K562 (cell line): ENCODE results near the gene SMIM7. TPM values are rescaled to one million over a fixed set of nuclear protein-coding genes. Genes with fewer than 3 reads are reported as not detected.
A peak's percentile ranks its signal among the peaks of the same experiment; 100 is the strongest.

Source experiments
- ATAC-seq: fragments of 200-7000 bp; cut with Tn5 transposase; 3 replicates; pipeline ENCODE4 v1.9.1; 2020; ENCODE audit warnings: moderate library complexity
- BruUV-seq: library from RNA; stranded (reverse); fragments of 400-500 nt; replicated peaks from 2 replicates; lab custom pipeline; 2021; lab: Mats Ljungman, UMichigan
- CTCF ChIA-PET: fragments of 300-600 bp; formaldehyde crosslinking; extraction: SDS; loops from one replicate; lab custom pipeline; 2021; ENCODE audit warnings: low intra/inter-chr PET ratio; lab: Yijun Ruan, JAX
- POLR2A ChIA-PET: fragments of 300-600, 350-650 bp; sonication (Branson Sonifier 250); formaldehyde crosslinking; extraction: SDS; loops from one replicate; lab custom pipeline; 2021; ENCODE audit warnings: antibody characterized with exemption, inconsistent platforms; lab: Yijun Ruan, JAX
- DNase-seq, 4 experiments: peaks; one replicate each; pipeline versions ENCODE4 v3.0.0 to v3.0.0-alpha.2; 2011 to 2018; ENCODE audit warnings: low spot score in 3 of 4, mixed read lengths in 3 of 4; ENCODE audit errors: extremely low read depth in 1 of 4
- FAIRE-seq: peaks from 2 replicates; lab custom pipeline; 2011; peaks lifted over from hg19 to GRCh38; lab: Jason Lieb, UNC
- H2AFZ ChIP-seq: 2 replicates; pipeline ENCODE4 v1.6.0; 2011; ENCODE audit warnings: low read depth, low read length, control low read depth, inconsistent platforms
- H3K27ac ChIP-seq: fragments of 200-600 bp; 3 replicates; pipeline ENCODE4 v1.8.0; 2011; ENCODE audit warnings: low read depth, mild to moderate bottlenecking, control low read depth, inconsistent platforms, low read length, moderate library complexity, mixed read lengths; ENCODE audit errors: extremely low read depth
- H3K27me3 ChIP-seq, 2 experiments: fragments of 300-600 bp in 1 of 2; 2 replicates in 1 of 2; 3 replicates in 1 of 2; pipeline versions ENCODE4 v1.6.0 to v1.8.0; 2011; ENCODE audit warnings: inconsistent platforms in 2 of 2, low read length in 2 of 2, mild to moderate bottlenecking in 1 of 2, mixed read lengths in 1 of 2, moderate library complexity in 1 of 2; ENCODE audit not compliant: control insufficient read depth in 2 of 2, insufficient read depth in 2 of 2
- H3K36me3 ChIP-seq: fragments of 300-600 bp; 3 replicates; pipeline ENCODE4 v1.8.0; 2011; ENCODE audit warnings: mild to moderate bottlenecking, low read length, inconsistent platforms; ENCODE audit not compliant: control insufficient read depth, insufficient read depth
- H3K4me1 ChIP-seq, 2 experiments: fragments of 200-600 bp in 1 of 2; replicated peaks in 1 of 2; 2 replicates in 1 of 2; 3 replicates in 1 of 2; pipeline versions ENCODE4 v1.5.1 to v1.8.0; 2011; ENCODE audit warnings: inconsistent platforms in 2 of 2, low read length in 2 of 2, mild to moderate bottlenecking in 1 of 2, mixed read lengths in 1 of 2, moderate library complexity in 1 of 2; ENCODE audit not compliant: control insufficient read depth in 2 of 2, insufficient read depth in 2 of 2
- H3K4me2 ChIP-seq: 2 replicates; pipeline ENCODE4 v1.6.1; 2011; ENCODE audit warnings: low read length, control low read depth, inconsistent platforms, mixed read lengths; ENCODE audit not compliant: insufficient read depth
- H3K4me3 ChIP-seq: fragments of 200-600 bp; sonication (generic), shearing (Covaris generic); 2 replicates; pipeline ENCODE4 v1.5.1; 2016; ENCODE audit warnings: control low read depth, inconsistent platforms
- H3K79me2 ChIP-seq: fragments of 200-600 bp; 3 replicates; pipeline ENCODE4 v1.8.0; 2011; ENCODE audit warnings: low read length, inconsistent platforms; ENCODE audit not compliant: control insufficient read depth, insufficient read depth
- H3K9ac ChIP-seq, 2 experiments: 2 replicates each; pipeline versions ENCODE4 v1.6.0 to v1.6.1; 2011; ENCODE audit warnings: low read depth in 2 of 2, low read length in 2 of 2, control low read depth in 1 of 2, inconsistent platforms in 1 of 2, mild to moderate bottlenecking in 1 of 2, mixed read lengths in 1 of 2; ENCODE audit not compliant: insufficient read depth in 1 of 2
- H3K9me1 ChIP-seq: one replicate; pipeline ENCODE4 v1.6.0; 2011; ENCODE audit warnings: inconsistent platforms, mild to moderate bottlenecking, low read length, moderate library complexity; ENCODE audit not compliant: control insufficient read depth, insufficient read depth
- H3K9me3 ChIP-seq: replicated peaks from 2 replicates; pipeline ENCODE4 v1.5.1; 2011; ENCODE audit warnings: low read depth, low read length, inconsistent platforms; ENCODE audit not compliant: control insufficient read depth, insufficient read depth
- H4K20me1 ChIP-seq: replicated peaks from 2 replicates; pipeline ENCODE4 v1.6.1; 2011; ENCODE audit warnings: low read length, inconsistent platforms, mixed read lengths; ENCODE audit not compliant: control insufficient read depth, insufficient read depth
- DMBX1 ChIP-seq: fragments of 250-450 bp; sonication (Bioruptor Pico); IDR thresholded peaks from 2 replicates; pipeline ENCODE4 v1.8.0; 2022; ENCODE audit warnings: inconsistent platforms, mild to moderate bottlenecking, moderate library complexity, borderline replicate concordance
- E2F6 ChIP-seq, 2 experiments: IDR thresholded peaks; 2 replicates each; pipeline ENCODE4 v1.6.1; 2011; ENCODE audit warnings: borderline replicate concordance in 1 of 2, control low read depth in 1 of 2, low read depth in 1 of 2, low read length in 1 of 2, mild to moderate bottlenecking in 1 of 2, mixed read lengths in 1 of 2, moderate library complexity in 1 of 2; ENCODE audit not compliant: insufficient read depth in 1 of 2, insufficient read length in 1 of 2, poor library complexity in 1 of 2, severe bottlenecking in 1 of 2; ENCODE audit errors: extremely low read depth in 1 of 2
- ELF2 ChIP-seq: fragments of 250-450 bp; sonication (Bioruptor Pico); IDR thresholded peaks from 2 replicates; pipeline ENCODE4 v1.5.0; 2021; ENCODE audit warnings: mild to moderate bottlenecking
- GTF2A2 ChIP-seq: IDR thresholded peaks from 2 replicates; pipeline ENCODE4 v1.6.1; 2016; ENCODE audit warnings: mild to moderate bottlenecking, missing genetic modification characterization, missing compliant biosample characterization
- GTF2F1 ChIP-seq: IDR thresholded peaks from 2 replicates; pipeline ENCODE4 v1.6.1; 2011; ENCODE audit warnings: low read depth, low read length, improper control_type of control experiment
- IFI16 ChIP-seq: fragments of 250-450 bp; sonication (Bioruptor Pico); IDR thresholded peaks from 2 replicates; pipeline ENCODE4 v2.1.2; 2022; ENCODE audit warnings: mild to moderate bottlenecking, inconsistent platforms
- KDM1A ChIP-seq, 2 experiments: fragments of 450-650 bp; IDR thresholded peaks; 2 replicates each; pipeline ENCODE4 v1.6.1; 2016; ENCODE audit warnings: mild to moderate bottlenecking in 2 of 2
- MIER1 ChIP-seq: fragments of 450-650 bp; IDR thresholded peaks from 2 replicates; pipeline ENCODE4 v1.6.1; 2016; ENCODE audit warnings: antibody characterized with exemption, mild to moderate bottlenecking, low read depth
- MTA3 ChIP-seq: fragments of 450-650 bp; formaldehyde crosslinking; IDR thresholded peaks from 2 replicates; pipeline ENCODE4 v1.6.1; 2017; ENCODE audit warnings: mild to moderate bottlenecking, borderline replicate concordance
- NCOA1 ChIP-seq: fragments of 450-650 bp; IDR thresholded peaks from 2 replicates; pipeline ENCODE4 v1.6.1; 2016; ENCODE audit warnings: low read depth
- NCOA6 ChIP-seq: fragments of 450-650 bp; IDR thresholded peaks from 2 replicates; pipeline ENCODE4 v1.6.1; 2017; ENCODE audit warnings: mild to moderate bottlenecking
- PHF21A ChIP-seq: fragments of 450-650 bp; IDR thresholded peaks from 2 replicates; pipeline ENCODE4 v1.6.1; 2017; ENCODE audit warnings: low read depth, borderline replicate concordance
- SRSF7 ChIP-seq: fragments of 200-400 bp; formaldehyde crosslinking; optimal IDR thresholded peaks from 2 replicates; pipeline ENCODE3; 2017; ENCODE audit warnings: mild to moderate bottlenecking, low read depth, low read length
- ZEB2 ChIP-seq: fragments of 450-650 bp; IDR thresholded peaks from 2 replicates; pipeline ENCODE4 v1.6.1; 2016
- ZKSCAN1 ChIP-seq: fragments of 150-350 bp; IDR thresholded peaks from 2 replicates; pipeline ENCODE4 v1.6.1; 2016; ENCODE audit warnings: low read depth, low read length
- ZNF174 ChIP-seq: fragments of 250-450 bp; sonication (Bioruptor Pico); IDR thresholded peaks from 2 replicates; pipeline ENCODE4 v1.4.0; 2020; ENCODE audit warnings: mild to moderate bottlenecking
- ZNF79 ChIP-seq: fragments of 250-450 bp; sonication (Bioruptor Pico); IDR thresholded peaks from 2 replicates; pipeline ENCODE4 v1.4.0; 2020; ENCODE audit warnings: low read depth, mild to moderate bottlenecking, moderate library complexity
- WGBS: fragments of 100-300 bp; shearing (Covaris generic); methylation state at CpG from one replicate; pipeline ENCODE4 v1.1.6; 2016; ENCODE audit warnings: low coverage, mixed read lengths; ENCODE audit not compliant: insufficient coverage; ENCODE audit errors: missing lambda C conversion rate; 5-methylcytosine and 5-hydroxymethylcytosine counted together
- in situ Hi-C: fragments of 300-500 bp; cut with MboI; formaldehyde crosslinking; loops from 4 replicates; pipeline ENCODE4 v1.15.0; 2018; ENCODE audit warnings: inconsistent platforms, mixed read lengths
- intact Hi-C: fragments of 100-400 bp; cut with micrococcal nuclease; formaldehyde crosslinking; loops from 2 replicates; pipeline ENCODE4 v1.14.2; 2022
- polyA plus RNA-seq, 8 experiments: library from polyadenylated mRNA; depleted of rRNA in 4 of 8; stranded (reverse) in 5 of 8; unstranded in 3 of 8; fragments of >200 nt; fragmentation: Nextera tagmentation in 2 of 8; fragmentation: Illumina TruSeq in 1 of 8; extraction: Ambion mirVana in 2 of 8; extraction: Trizol in 1 of 8; gene quantifications; 2 replicates each; pipeline versions ENCODE4 v1.2.1 to v1.2.3, GENCODE V29; 2011 to 2014; ENCODE audit warnings: inconsistent platforms in 1 of 8, missing spikeins in 1 of 8
- total RNA-seq, 7 experiments: library from RNA; depleted of rRNA in 6 of 7; stranded (reverse); fragments of >200 nt in 6 of 7; fragmentation: Illumina TruSeq in 2 of 7; extraction: Trizol in 2 of 7; gene quantifications; 2 replicates each; pipeline versions ENCODE4 v1.2.1 to v1.2.3, GENCODE V29; 2011 to 2021; ENCODE audit warnings: low replicate concordance in 1 of 7
- TF ChIP-seq, protein P1 (sequence below): fragments of 450-650 bp; IDR thresholded peaks from 2 replicates; pipeline ENCODE4 v1.6.1; 2018; ENCODE audit warnings: mild to moderate bottlenecking, low read depth; ENCODE audit not compliant: partially characterized antibody
- TF ChIP-seq, protein P2 (sequence below): sonication (generic); formaldehyde crosslinking; IDR thresholded peaks from 2 replicates; pipeline ENCODE4 v1.8.0; 2022; ENCODE audit warnings: mild to moderate bottlenecking, missing genetic modification reagents

Gene SMIM7
- total and polyA plus RNA-seq, 9 of the 15 experiments (the other 6 are each of a cell fraction or from before 2014, with no cell fraction given) = 55.3 to 265 (median 107) TPM

- POLR2A ChIA-PET = interaction anchor here (0.6 to 1.9 kb wide), 9 partner anchors 9 to 447 kb away, joined by 3 to 13 read pairs (median 3); partner anchors contain the start of genes CHERP and MYO9B
- WGBS = 2% methylated on average over 23 of the region's 23 CpGs
- H3K36me3 ChIP-seq = peaks cover 60% of the 10 kb centered on the region
- FAIRE-seq = peak; percentile 77
- peak; percentile 5; the same call in 1 of the 3 replicates for ATAC-seq
- peak overlapping the region; percentile 81 to 97 for H3K9ac ChIP-seq
- peak overlapping the region; percentile 99 for H3K4me3 ChIP-seq
- H3K4me1 ChIP-seq = peaks cover 13 to 28% of the 10 kb centered on the region in 2 experiments; a peak in 4 of 5 replicates
- intact Hi-C loops (loop anchor here (2.0 to 10.0 kb wide), 2 partner anchors 40 to 84 kb away; partner anchors contain the start of gene CHERP), in situ Hi-C loops (no loop called here)
- H3K27ac ChIP-seq = peak overlapping the region; percentile 93
- DNase-seq = peak in 1 of 4 experiments; percentile 58
- peaks cover 30% of the 10 kb centered on the region for H4K20me1 ChIP-seq
- CTCF ChIA-PET = no interaction called here
- no peaks in the 10 kb centered on the region for H3K9me1 ChIP-seq
- peaks cover 50% of the 10 kb centered on the region for H3K79me2 ChIP-seq
- no TSS peak for BruUV-seq
- peak overlapping the region; percentile 78 for H3K4me2 ChIP-seq
- H3K27me3 ChIP-seq = no peaks in the 10 kb centered on the region
- H3K9me3 ChIP-seq = no peaks in the 10 kb centered on the region
- peak overlapping the region; percentile 91 for H2AFZ ChIP-seq
- TF ChIP-seq MTA3 = no peak
- no peak for TF ChIP-seq SRSF7
- no peak for TF ChIP-seq GTF2A2 (tag)
- no peak for TF ChIP-seq ZKSCAN1
- TF ChIP-seq KDM1A (IDR thresholded peaks at IDR 0.05) = peak in 1 of 2 experiments; percentile 18; a peak in 1 of 4 replicates
- no peak for TF ChIP-seq ZNF174 (CRISPR knock-in tag)
- TF ChIP-seq PHF21A = peak; percentile 58; the same call in 1 of the 2 replicates
- TF ChIP-seq, protein P1, sequence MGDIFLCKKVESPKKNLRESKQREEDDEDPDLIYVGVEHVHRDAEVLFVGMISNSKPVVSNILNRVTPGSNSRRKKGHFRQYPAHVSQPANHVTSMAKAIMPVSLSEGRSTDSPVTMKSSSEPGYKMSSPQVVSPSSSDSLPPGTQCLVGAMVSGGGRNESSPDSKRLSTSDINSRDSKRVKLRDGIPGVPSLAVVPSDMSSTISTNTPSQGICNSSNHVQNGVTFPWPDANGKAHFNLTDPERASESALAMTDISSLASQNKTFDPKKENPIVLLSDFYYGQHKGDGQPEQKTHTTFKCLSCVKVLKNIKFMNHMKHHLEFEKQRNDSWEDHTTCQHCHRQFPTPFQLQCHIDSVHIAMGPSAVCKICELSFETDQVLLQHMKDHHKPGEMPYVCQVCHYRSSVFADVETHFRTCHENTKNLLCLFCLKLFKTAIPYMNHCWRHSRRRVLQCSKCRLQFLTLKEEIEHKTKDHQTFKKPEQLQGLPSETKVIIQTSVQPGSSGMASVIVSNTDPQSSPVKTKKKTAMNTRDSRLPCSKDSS = no peak
- TF ChIP-seq NCOA6 = no peak
- TF ChIP-seq ZEB2 = no peak
- TF ChIP-seq E2F6 (IDR thresholded peaks at IDR 0.05; ENCODE audit: borderline replicate concordance in 1 of 2, extremely low read depth in 1 of 2, insufficient read depth in 1 of 2, insufficient read length in 1 of 2, low read depth in 1 of 2, low read length in 1 of 2, poor library complexity in 1 of 2, severe bottlenecking in 1 of 2) = peak in 1 of 2 experiments; percentile 47
- TF ChIP-seq NCOA1 = 0 out of 2 replicates have a peak, but pooled peaks have one; percentile 8
- TF ChIP-seq IFI16 = no peak
- no peak for TF ChIP-seq ZNF79 (CRISPR knock-in tag)
- TF ChIP-seq DMBX1 (CRISPR knock-in tag) = no peak
- TF ChIP-seq, protein P2, sequence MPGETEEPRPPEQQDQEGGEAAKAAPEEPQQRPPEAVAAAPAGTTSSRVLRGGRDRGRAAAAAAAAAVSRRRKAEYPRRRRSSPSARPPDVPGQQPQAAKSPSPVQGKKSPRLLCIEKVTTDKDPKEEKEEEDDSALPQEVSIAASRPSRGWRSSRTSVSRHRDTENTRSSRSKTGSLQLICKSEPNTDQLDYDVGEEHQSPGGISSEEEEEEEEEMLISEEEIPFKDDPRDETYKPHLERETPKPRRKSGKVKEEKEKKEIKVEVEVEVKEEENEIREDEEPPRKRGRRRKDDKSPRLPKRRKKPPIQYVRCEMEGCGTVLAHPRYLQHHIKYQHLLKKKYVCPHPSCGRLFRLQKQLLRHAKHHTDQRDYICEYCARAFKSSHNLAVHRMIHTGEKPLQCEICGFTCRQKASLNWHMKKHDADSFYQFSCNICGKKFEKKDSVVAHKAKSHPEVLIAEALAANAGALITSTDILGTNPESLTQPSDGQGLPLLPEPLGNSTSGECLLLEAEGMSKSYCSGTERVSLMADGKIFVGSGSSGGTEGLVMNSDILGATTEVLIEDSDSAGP (CRISPR knock-in tag) = no peak
- no peak for TF ChIP-seq MIER1
- no peak for TF ChIP-seq GTF2F1
- TF ChIP-seq ELF2 (CRISPR knock-in tag) = no peak
These were observed 30.8 kb downstream of the SMIM7 start for GRCh38 chr19:16628984-16629691.
